Thoracic aorta (tissue), 2 donors: Measurements from ENCODE around the gene CATSPER3. TPM values are rescaled to one million over a fixed set of nuclear protein-coding genes. Genes with fewer than 3 reads are reported as not detected.

ENCODE experiments used
- ATAC-seq: fragments of 150-250 bp; one replicate; pipeline ENCODE4 v1.8.0; 2017; ENCODE audit warnings: low read depth; ENCODE audit not compliant: insufficient number of reproducible peaks, low FRiP score
- DNase-seq: peaks from one replicate; pipeline ENCODE4 v3.0.0-alpha.2; 2020; ENCODE audit warnings: low spot score
- H3K27ac ChIP-seq, 2 donors: fragments of 200-600 bp; sonication (generic); 1 replicate in 1 of 2; 2 replicates in 1 of 2; pipeline ENCODE4 v1.5.1; 2016; ENCODE audit warnings: mild to moderate bottlenecking in 2 of 2, moderate library complexity in 2 of 2
- H3K27me3 ChIP-seq: fragments of 200-600 bp; sonication (generic); replicated peaks from 2 replicates; pipeline ENCODE4 v1.6.0; 2016; ENCODE audit warnings: mild to moderate bottlenecking; ENCODE audit not compliant: insufficient read depth
- H3K36me3 ChIP-seq: fragments of 200-600 bp; sonication (generic); one replicate; pipeline ENCODE4 v1.5.1; 2016
- H3K4me1 ChIP-seq, 2 donors: fragments of 200-600 bp; sonication (generic); 1 replicate in 1 of 2; 2 replicates in 1 of 2; pipeline versions ENCODE4 v1.5.1 to v1.6.0; 2016; ENCODE audit warnings: low read depth in 2 of 2, mild to moderate bottlenecking in 1 of 2; ENCODE audit not compliant: control insufficient read depth in 1 of 2
- H3K4me3 ChIP-seq: fragments of 200-600 bp; sonication (generic); 2 replicates; pipeline ENCODE4 v1.5.1; 2016; ENCODE audit warnings: mild to moderate bottlenecking
- H3K9me3 ChIP-seq: fragments of 200-600 bp; sonication (generic); 2 replicates; pipeline ENCODE4 v1.5.1; 2016
- total RNA-seq, 2 donors: library from RNA; depleted of rRNA; stranded (reverse); fragments of >200 nt; gene quantifications; one replicate each; pipeline versions ENCODE4 v1.1.0 to v1.2.3, GENCODE V29; 2016
- TF ChIP-seq, protein P1 (sequence below): fragments of 200-600 bp; sonication (generic); IDR thresholded peaks from one replicate; pipeline ENCODE4 v1.5.1; 2019; ENCODE audit warnings: antibody characterized with exemption

Gene CATSPER3
- total RNA-seq, 2 donors from 2014 or later: not detected

DNA sequence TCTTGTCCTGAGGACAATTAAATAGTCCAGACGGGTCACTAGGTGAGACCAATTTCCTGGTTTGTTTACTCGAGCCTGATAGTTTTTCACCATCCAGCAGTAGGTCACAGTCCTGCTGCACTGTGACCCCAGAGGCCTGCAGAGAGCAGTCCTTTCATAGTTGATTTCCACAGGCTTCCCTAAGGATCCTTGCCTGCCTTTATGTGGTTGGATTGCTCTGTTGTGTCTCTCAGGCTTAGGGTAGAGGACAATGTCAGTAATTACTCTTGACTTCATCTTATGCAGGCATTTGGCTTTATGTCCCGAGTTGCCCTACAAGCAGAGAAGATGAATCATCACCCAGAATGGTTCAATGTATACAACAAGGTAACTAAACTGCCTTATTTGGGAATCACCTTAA is 9.0 kb upstream of the CATSPER3 start:
- TF ChIP-seq, protein P1, sequence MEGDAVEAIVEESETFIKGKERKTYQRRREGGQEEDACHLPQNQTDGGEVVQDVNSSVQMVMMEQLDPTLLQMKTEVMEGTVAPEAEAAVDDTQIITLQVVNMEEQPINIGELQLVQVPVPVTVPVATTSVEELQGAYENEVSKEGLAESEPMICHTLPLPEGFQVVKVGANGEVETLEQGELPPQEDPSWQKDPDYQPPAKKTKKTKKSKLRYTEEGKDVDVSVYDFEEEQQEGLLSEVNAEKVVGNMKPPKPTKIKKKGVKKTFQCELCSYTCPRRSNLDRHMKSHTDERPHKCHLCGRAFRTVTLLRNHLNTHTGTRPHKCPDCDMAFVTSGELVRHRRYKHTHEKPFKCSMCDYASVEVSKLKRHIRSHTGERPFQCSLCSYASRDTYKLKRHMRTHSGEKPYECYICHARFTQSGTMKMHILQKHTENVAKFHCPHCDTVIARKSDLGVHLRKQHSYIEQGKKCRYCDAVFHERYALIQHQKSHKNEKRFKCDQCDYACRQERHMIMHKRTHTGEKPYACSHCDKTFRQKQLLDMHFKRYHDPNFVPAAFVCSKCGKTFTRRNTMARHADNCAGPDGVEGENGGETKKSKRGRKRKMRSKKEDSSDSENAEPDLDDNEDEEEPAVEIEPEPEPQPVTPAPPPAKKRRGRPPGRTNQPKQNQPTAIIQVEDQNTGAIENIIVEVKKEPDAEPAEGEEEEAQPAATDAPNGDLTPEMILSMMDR: no peak
- peaks cover 9% of the 10 kb centered on the region for H3K9me3 ChIP-seq
- ATAC-seq (no peak), DNase-seq (no peak)
- H3K27ac ChIP-seq: no peak overlapping the region
- no peaks in the 10 kb centered on the region for H3K4me1 ChIP-seq
- peaks cover 8% of the 10 kb centered on the region for H3K36me3 ChIP-seq
- no peaks in the 10 kb centered on the region for H3K27me3 ChIP-seq
- H3K4me3 ChIP-seq: no peak overlapping the region

DNA sequence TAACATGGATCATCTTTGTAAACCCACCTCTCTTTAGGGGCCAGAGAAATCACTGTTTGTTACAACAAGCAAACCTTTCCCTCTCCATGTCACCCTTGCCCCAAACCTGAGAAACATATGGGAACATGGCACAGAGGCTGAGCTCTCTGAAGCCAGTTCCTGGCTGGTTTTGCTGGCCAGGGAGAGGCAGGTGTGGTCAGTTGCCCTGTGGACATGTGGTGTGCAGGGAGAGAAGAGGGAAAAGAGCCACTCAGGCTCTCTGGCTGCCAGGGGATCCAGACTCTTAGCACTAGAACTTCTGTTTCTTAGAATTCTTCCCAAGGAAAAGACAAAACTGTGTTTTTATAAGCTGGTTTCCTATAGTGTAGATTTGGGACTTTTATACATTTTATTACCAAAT is 4.6 kb upstream of the CATSPER3 start:
- no peaks in the 10 kb centered on the region for H3K4me1 ChIP-seq
- TF ChIP-seq, protein P1: no peak
- no peaks in the 10 kb centered on the region for H3K9me3 ChIP-seq
- no peaks in the 10 kb centered on the region for H3K27me3 ChIP-seq
- no peak overlapping the region for H3K4me3 ChIP-seq
- DNase-seq (no peak), ATAC-seq (no peak)
- peaks cover 10% of the 10 kb centered on the region for H3K36me3 ChIP-seq
- H3K27ac ChIP-seq: no peak overlapping the region

DNA sequence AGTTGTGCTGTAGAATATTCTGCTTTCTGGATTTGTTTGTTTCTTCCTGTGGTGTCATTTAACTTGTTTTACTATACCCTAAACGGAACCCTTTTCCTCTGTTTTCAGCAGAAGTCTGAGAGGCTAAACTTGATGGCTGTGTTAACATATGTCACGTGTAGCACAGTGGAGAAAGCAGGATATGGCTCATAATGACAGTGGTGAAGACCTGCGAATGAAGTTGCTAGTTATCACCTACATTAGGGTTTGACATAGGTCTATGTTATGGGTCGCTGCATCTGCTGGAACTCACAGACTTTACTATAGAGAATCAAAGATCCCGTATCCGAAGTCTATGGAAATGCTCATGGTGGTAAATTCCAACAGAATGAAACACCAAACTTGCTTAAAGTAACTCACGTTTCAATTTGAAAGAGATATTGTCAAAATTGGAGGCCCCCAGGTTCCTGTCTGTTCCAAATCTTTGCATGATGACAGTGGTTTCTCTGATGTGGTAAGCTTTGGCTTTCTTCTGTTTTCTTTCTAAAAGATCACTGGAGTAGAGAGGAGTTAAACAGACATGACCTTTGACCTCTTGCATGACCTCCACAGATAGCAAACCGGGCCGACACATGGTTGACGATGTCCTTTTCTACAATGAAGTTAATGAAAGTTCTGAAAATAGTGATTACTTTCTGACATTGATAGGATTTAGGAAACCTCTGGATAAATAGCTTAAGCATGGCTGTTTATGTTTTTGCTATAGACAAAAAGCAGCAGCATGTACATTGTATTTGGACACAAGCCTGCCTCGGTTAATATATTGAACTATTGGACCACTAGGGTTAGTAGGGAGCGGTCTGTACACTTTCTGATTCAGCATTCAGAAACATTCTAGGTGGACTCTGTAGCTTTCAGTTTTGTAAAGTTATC is 3.1 kb upstream of the CATSPER3 start:
- DNase-seq (no peak), ATAC-seq (no peak)
- TF ChIP-seq, protein P1: no peak
- Histone ChIP-seq H3K27ac (no peak overlapping the region), H3K9me3 (no peaks in the 10 kb centered on the region), H3K4me3 (no peak overlapping the region), H3K4me1 (no peaks in the 10 kb centered on the region), H3K27me3 (no peaks in the 10 kb centered on the region), H3K36me3 (peaks cover 4% of the 10 kb centered on the region)

DNA sequence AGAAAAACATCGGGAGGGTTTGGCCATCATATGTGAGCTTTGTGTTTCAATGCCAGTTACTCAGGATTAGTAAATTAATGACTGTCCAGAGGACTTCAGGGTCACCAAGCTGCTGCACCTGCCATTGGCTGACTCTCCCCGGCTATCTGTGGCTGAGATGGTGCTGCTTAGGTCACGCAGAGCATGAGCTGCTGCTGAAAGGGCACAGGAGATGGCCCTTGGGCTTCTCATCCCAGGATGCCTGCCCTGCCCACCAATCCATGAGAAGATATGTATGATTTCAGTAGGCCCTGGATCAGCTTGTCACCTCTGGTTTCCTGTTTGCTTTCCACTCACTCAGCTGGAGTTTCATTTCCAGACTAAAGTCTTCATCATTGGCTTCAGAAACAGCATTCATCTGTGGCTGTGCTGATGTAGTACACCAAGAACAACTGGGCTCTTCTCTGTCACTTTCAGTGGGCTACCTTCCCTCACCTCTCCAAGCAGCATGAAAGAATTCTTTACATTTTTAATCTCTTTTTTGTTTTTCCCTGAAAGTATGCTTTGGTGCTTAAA is 2.4 kb upstream of the CATSPER3 start:
- Histone ChIP-seq H3K9me3 (no peaks in the 10 kb centered on the region), H3K4me3 (no peak overlapping the region), H3K4me1 (no peaks in the 10 kb centered on the region), H3K27me3 (no peaks in the 10 kb centered on the region), H3K27ac (no peak overlapping the region), H3K36me3 (peaks cover 4% of the 10 kb centered on the region)
- ATAC-seq (no peak), DNase-seq (no peak)
- TF ChIP-seq, protein P1: no peak

DNA sequence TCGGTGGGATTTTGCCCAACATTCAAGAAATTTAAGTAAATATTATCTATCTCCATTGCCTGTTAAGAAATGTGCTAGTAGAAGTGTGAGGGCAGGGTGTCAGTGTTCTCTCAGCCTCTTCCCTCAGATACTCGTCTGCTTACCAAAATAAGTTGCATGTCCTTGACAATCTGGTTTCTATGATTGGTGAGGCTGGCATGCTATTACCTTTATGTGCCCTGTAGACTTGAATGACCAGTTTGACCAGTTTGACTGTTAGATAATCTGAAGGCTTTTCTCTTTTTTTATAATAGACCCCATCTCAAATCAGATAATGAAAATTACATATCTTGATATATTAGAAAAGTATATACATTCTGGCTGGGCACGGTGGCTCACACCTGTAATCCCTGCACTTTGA is 348 bp downstream of the CATSPER3 start:
- Histone ChIP-seq H3K27ac (no peak overlapping the region), H3K27me3 (no peaks in the 10 kb centered on the region), H3K36me3 (peaks cover 4% of the 10 kb centered on the region), H3K4me1 (no peaks in the 10 kb centered on the region), H3K4me3 (no peak overlapping the region), H3K9me3 (no peaks in the 10 kb centered on the region)
- TF ChIP-seq, protein P1: no peak
- ATAC-seq (no peak), DNase-seq (no peak)
